A204.1 (cell line): ENCODE results near the gene HMHB1.
"Not testable (repeated sequence)": the region's sequence is repeated elsewhere in the genome, so short reads cannot be mapped to it uniquely, and the experiment has no call there.

Source experiments
- FAIRE-seq: peaks from 2 replicates; lab custom pipeline; 2012; peaks lifted over from hg19 to GRCh38; lab: Jason Lieb, UNC

The HMHB1 gene

GRCh38 chr5:143805861-143806260 is 6.1 kb upstream of the HMHB1 start:
- FAIRE-seq, result no peak

- FAIRE-seq, result no peak
Measured at GRCh38 chr5:143806579-143806978, 5.4 kb upstream of the HMHB1 start.

GRCh38 chr5:143807401-143807800 is 4.6 kb upstream of the HMHB1 start:
- FAIRE-seq, result no peak

- FAIRE-seq, result not testable (repeated sequence)
Measured at GRCh38 chr5:143816370-143816769, 4.4 kb downstream of the HMHB1 start.

- FAIRE-seq, result no peak
Measured at GRCh38 chr5:143819716-143820115, 7.8 kb downstream of the HMHB1 start.

- no peak for FAIRE-seq
Measured at GRCh38 chr5:143820451-143820850, 8.5 kb downstream of the HMHB1 start.

- no peak for FAIRE-seq
Measured at GRCh38 chr5:143824851-143825720, 13.1 kb downstream of the HMHB1 start.

GRCh38 chr5:143826951-143827444 is 15.0 kb downstream of the HMHB1 start:
- FAIRE-seq, result no peak

- no peak for FAIRE-seq
Measured at GRCh38 chr5:143828710-143829109, 16.7 kb downstream of the HMHB1 start.

- FAIRE-seq, result no peak
Measured at GRCh38 chr5:143833177-143833576, 21.2 kb downstream of the HMHB1 start.

- FAIRE-seq, result no peak
Measured at GRCh38 chr5:143835251-143835650, 23.3 kb downstream of the HMHB1 start.

GRCh38 chr5:143836161-143836725 is 24.3 kb downstream of the HMHB1 start:
- FAIRE-seq, result no peak

- no peak for FAIRE-seq
Measured at GRCh38 chr5:143837306-143837848, 25.4 kb downstream of the HMHB1 start.

- no peak for FAIRE-seq
Measured at GRCh38 chr5:143841446-143841845, 29.5 kb downstream of the HMHB1 start.

- no peak for FAIRE-seq
Measured at GRCh38 chr5:143842920-143843319, 31.0 kb downstream of the HMHB1 start.

GRCh38 chr5:143843461-143843860 is 31.5 kb downstream of the HMHB1 start:
- FAIRE-seq, result no peak

GRCh38 chr5:143850050-143850683 is 38.2 kb downstream of the HMHB1 start:
- FAIRE-seq, result no peak

- no peak for FAIRE-seq
Measured at GRCh38 chr5:143851383-143851782, 39.4 kb downstream of the HMHB1 start.

- FAIRE-seq, result no peak
Measured at GRCh38 chr5:143860211-143860610, 48.2 kb downstream of the HMHB1 start.

- FAIRE-seq, result no peak
Measured at GRCh38 chr5:143862271-143862670, 50.3 kb downstream of the HMHB1 start.

GRCh38 chr5:143865426-143866025 is 53.6 kb downstream of the HMHB1 start:
- FAIRE-seq, result no peak
